Retinal pigment epithelial cell (primary cell): ENCODE data around the gene SH3RF2.
A peak's percentile ranks its signal among the peaks of the same experiment; 100 is the strongest.
"Not testable (repeated sequence)": the region's sequence is repeated elsewhere in the genome, so short reads cannot be mapped to it uniquely, and the experiment has no call there.

ENCODE experiments used
- DNase-seq: peaks from one replicate; pipeline ENCODE4 v3.0.0-alpha.2; 2010; ENCODE audit warnings: low read depth
- H3K4me3 ChIP-seq: 2 replicates; pipeline ENCODE4 v1.5.1; 2011; ENCODE audit warnings: mild to moderate bottlenecking, low read length, control low read depth, moderate library complexity
- CTCF ChIP-seq: conservative IDR thresholded peaks from 2 replicates; pipeline ENCODE4 v1.5.1; 2011; ENCODE audit warnings: low read depth, low read length, control low read depth, inconsistent platforms

The SH3RF2 gene

DNA sequence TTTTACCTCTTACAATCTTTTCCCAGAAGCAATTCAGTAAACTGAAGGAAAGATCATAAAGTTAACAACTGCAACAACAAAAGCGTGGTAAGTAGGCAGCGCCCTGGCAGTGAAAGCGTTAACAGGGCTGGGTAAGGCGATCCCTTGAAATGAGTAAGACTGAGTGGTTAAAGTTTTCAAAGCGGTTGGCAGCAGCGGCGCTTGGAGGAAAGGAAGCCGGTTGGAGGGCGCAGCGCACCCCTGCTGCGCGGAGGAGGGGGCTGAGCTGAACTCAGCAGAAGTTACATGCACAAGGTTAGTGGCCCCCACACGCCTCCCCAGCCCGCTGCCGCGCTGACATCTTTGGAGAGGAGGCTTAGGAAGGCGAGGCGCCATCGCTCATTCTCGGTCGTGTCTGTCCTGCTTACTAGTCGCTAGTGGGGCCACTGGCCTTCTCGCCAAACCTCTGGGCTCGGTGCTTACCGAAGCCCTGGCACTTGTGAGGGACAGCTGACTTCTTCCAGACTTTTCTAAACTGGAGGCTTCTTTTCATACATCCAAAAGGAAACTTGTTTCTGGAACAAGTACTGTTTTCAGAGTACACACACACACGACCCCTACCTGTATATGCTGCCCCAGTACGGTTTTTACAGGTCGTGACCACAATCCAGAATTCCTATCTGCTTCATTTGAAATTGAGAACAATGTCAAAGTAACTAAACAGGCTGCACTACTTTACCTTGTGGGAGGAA, at the start of gene SH3RF2:
TSS of gene SH3RF2 (plus strand) at position 178 of the 731 bp plus-strand sequence. CDS start 1,351 bp downstream, outside the sequence.
- peak within 1 kb of the TSS; percentile 71 for H3K4me3 ChIP-seq
- peak; percentile 46 for DNase-seq
- no peak for TF ChIP-seq CTCF

GRCh38 chr5:145887217-145887616, 49.2 kb upstream of the SH3RF2 start:
- H3K4me3 ChIP-seq = no peak overlapping the region
- no peak for TF ChIP-seq CTCF
- DNase-seq = no peak

- DNase-seq = peak; percentile 17
- H3K4me3 ChIP-seq = no peak overlapping the region
- peak; percentile 99 for TF ChIP-seq CTCF
These were observed 48.3 kb upstream of the SH3RF2 start for GRCh38 chr5:145887976-145888574.

DNA sequence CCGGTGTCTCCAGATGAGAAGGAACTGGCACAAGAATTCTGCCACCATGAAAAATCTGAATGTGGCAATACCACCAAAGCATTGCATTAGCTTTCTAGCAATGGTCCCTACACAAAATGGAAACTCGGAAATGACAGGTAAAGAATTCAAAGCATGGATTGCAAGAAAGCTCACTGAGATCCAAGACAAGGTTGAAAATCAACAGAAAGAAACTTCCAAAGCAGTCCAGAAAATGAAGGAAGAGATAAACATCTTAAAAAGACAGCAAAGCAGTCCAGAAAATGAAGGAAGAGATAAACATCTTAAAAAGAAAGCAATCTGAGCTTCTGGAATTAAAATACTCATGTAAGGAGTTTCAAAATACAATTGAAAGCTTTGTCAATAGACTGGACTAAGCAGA, 46.8 kb upstream of the SH3RF2 start:
- no peak for DNase-seq
- no peak overlapping the region for H3K4me3 ChIP-seq
- no peak for TF ChIP-seq CTCF

DNA sequence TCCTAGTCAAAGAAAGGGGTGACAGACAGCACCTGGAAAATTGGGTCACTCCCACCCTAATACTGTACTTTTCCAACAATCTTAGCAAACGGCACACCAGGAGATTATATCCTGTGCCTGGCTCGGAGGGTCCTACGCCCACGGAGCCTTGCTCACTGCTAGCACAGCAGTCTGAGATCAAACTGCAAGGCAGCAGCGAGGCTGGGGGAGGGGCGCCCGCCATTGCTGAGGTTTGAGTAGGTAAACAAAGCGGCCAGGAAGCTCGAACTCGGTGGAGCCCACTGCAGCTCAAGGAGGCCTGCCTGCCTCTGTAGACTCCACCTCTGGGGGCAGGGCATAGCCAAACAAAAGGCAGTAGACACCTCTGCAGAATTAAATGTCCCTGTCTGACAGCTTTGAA, 45.0 kb upstream of the SH3RF2 start:
- DNase-seq, H3K4me3 ChIP-seq: not testable (repeated sequence)

- no peak for DNase-seq
- H3K4me3 ChIP-seq = no peak overlapping the region
- no peak for TF ChIP-seq CTCF
These were observed 38.2 kb upstream of the SH3RF2 start for GRCh38 chr5:145898171-145898570.

GRCh38 chr5:145902421-145902820, 34.0 kb upstream of the SH3RF2 start:
- TF ChIP-seq CTCF = no peak
- H3K4me3 ChIP-seq = no peak overlapping the region
- DNase-seq = no peak
